GM18508 (cell line): ENCODE results near the gene IL17REL.

Experiments used
- ATAC-seq: cut with Tn5 transposase; IDR thresholded peaks from one replicate; pipeline ENCODE4 v1.9.1; 2021; ENCODE audit warnings: moderate number of reproducible peaks; ENCODE audit not compliant: insufficient read depth, unreplicated experiment

The IL17REL gene

GRCh38 chr22:50008151-50009040 lies 4.2 kb downstream of the IL17REL start:
- no peak for ATAC-seq

GRCh38 chr22:50007057-50007511 lies 5.5 kb downstream of the IL17REL start:
- ATAC-seq = no peak

GRCh38 chr22:50004918-50005317 lies 7.6 kb downstream of the IL17REL start:
- no peak for ATAC-seq

- no peak for ATAC-seq
These were observed 9.8 kb downstream of the IL17REL start for GRCh38 chr22:50002791-50003190.

- ATAC-seq = no peak
These were observed 11.0 kb downstream of the IL17REL start for GRCh38 chr22:50001388-50002231.

- ATAC-seq = no peak
These were observed 11.8 kb downstream of the IL17REL start for GRCh38 chr22:50000587-50001387.

- ATAC-seq = no peak
These were observed 12.5 kb downstream of the IL17REL start for GRCh38 chr22:49999946-50000586.

GRCh38 chr22:49999063-49999945 lies 13.3 kb downstream of the IL17REL start:
- no peak for ATAC-seq

DNA sequence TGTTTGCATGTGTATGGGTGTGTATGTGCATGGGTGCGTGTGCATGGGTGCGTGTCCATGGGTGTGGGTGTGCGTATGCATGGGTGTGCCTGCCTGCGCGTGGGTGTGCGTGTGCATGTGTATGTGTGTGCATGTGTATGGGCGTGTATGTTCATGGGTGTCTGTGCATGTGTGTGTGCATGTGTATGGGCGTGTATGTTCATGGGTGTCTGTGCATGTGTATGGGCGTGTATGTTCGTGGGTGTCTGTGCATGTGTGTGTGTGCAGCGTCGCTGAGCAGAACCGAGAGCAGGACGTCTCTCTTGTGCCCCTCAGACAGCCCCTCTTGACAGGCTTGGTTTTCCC lies 13.9 kb downstream of the IL17REL start:
- no peak for ATAC-seq

- ATAC-seq = no peak
These were observed 14.4 kb downstream of the IL17REL start for GRCh38 chr22:49997932-49998717.

DNA sequence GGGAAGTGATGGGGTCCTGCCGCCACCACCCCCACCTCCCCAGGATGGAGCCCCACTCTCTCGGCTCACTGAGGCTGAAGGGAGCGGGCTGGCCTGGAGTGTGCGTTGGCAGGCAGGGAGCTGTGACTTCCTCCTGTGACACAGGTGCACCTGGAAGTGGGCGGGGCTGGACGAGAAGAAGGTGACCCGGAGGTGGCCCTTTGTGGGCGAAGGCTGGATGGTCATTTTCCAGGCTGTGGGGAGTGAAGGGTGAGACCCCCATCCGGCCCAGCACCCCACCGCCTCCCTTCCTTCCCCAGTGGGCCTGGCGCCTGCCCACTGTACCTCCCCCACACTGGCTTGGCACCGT lies 15.3 kb downstream of the IL17REL start:
- no peak for ATAC-seq

DNA sequence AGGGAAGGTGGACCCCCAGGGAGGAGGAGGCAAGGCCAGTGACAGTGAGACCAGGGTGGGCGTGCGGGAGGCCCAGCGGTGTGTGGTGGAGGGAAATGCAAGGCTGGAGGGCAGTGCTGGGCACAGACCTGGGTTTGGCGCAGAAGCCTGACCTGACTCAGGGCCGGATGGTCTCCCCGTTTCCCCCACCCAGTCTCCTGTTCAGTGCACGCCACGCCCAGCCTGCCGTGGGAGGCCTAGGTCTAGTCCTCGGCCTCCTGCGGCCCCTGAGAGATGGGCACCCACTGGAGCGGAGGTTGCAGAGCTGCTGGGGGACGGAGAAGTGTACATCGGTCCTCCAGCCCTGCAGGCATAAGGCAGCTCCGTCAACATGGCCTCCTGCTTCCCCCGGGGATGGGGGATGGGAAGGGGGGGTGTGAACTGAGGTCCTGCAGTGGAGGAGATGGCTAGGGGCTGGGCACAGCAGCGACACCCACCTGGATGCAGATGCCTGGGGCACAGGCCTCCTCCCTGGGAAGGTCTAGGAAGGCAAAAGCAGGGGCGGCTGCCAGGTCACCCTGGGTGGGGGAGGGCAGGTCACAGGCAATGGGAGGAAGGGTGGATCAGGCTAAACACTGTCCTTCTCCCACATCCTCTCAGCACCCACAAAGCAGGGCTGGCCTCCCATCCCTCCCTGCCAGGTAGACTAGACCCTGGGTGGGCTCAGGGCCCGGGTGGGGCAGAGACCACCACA lies 15.9 kb downstream of the IL17REL start:
- ATAC-seq = no peak

- no peak for ATAC-seq
These were observed 16.4 kb downstream of the IL17REL start for GRCh38 chr22:49996119-49996517.

- no peak for ATAC-seq
These were observed 17.0 kb downstream of the IL17REL start for GRCh38 chr22:49995361-49996118.

- ATAC-seq = no peak
These were observed 17.6 kb downstream of the IL17REL start for GRCh38 chr22:49995041-49995360.

GRCh38 chr22:49994361-49995040 lies 18.1 kb downstream of the IL17REL start:
- ATAC-seq = no peak
